Astrocyte (in vitro differentiated cells and primary cell): ENCODE results near the gene CIB1.

Source experiments
- EZH2 ChIP-seq: IDR thresholded peaks from 2 replicates; pipeline ENCODE4 v1.6.1; 2012; ENCODE audit warnings: mild to moderate bottlenecking, low read length, inconsistent platforms; ENCODE audit not compliant: insufficient read depth
- TF ChIP-seq, protein P1 (sequence below): IDR thresholded peaks from 2 replicates; pipeline ENCODE4 v1.5.1; 2011; ENCODE audit warnings: low read depth, mild to moderate bottlenecking, inconsistent platforms, low read length, moderate library complexity; ENCODE audit not compliant: insufficient read depth

DNA sequence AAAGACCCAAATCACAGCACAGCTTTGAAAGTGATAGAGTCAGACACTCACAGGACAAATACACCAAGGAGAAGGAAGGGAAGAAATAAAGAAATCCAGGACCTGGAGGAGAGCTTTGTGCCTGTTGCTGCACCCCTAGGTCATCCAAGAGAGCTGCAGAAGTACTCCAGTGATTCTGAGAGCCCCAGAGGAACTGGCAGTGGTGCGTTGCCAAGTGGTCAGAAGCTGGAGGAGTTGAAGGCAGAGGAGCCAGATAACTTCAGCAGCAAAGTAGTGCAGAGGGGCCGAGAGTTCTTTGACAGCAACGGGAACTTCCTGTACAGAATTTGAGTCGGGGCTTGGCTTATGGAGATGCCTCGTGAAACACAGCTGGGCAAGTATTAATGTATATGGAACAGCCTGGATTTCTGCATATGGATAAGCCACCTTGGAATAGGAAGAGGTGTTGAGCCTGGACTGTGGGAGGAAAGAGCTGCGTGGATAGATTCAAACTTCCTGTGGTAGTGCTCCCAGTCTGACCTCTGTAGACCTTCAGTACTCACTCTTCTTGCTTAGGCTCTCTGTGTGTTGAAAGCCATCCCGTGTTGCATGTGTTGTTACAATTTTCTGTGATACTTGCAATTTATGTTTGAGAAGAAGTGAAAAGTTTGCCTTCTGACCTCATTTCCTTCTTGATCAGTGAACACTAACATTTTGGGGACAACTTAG lies 37.9 kb upstream of the CIB1 start:
- TF ChIP-seq, protein P1, sequence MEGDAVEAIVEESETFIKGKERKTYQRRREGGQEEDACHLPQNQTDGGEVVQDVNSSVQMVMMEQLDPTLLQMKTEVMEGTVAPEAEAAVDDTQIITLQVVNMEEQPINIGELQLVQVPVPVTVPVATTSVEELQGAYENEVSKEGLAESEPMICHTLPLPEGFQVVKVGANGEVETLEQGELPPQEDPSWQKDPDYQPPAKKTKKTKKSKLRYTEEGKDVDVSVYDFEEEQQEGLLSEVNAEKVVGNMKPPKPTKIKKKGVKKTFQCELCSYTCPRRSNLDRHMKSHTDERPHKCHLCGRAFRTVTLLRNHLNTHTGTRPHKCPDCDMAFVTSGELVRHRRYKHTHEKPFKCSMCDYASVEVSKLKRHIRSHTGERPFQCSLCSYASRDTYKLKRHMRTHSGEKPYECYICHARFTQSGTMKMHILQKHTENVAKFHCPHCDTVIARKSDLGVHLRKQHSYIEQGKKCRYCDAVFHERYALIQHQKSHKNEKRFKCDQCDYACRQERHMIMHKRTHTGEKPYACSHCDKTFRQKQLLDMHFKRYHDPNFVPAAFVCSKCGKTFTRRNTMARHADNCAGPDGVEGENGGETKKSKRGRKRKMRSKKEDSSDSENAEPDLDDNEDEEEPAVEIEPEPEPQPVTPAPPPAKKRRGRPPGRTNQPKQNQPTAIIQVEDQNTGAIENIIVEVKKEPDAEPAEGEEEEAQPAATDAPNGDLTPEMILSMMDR = no peak
- TF ChIP-seq EZH2 = no peak
